HG02798 (cell line): ENCODE measurements around the gene MLYCD.

ENCODE experiments used
- ATAC-seq: cut with Tn5 transposase; IDR thresholded peaks from one replicate; pipeline ENCODE4 v1.9.1; 2021; ENCODE audit warnings: mild to moderate bottlenecking; ENCODE audit not compliant: unreplicated experiment, poor library complexity

MLYCD gene

GRCh38 chr16:83952940-83953795, 54.3 kb downstream of the MLYCD start, which contains the start of gene OSGIN1:
TSS of gene OSGIN1 (plus strand) at chr16:83953240. CDS start at chr16:83957672, 4,432 bp downstream.
- ATAC-seq = peak; percentile 79

DNA sequence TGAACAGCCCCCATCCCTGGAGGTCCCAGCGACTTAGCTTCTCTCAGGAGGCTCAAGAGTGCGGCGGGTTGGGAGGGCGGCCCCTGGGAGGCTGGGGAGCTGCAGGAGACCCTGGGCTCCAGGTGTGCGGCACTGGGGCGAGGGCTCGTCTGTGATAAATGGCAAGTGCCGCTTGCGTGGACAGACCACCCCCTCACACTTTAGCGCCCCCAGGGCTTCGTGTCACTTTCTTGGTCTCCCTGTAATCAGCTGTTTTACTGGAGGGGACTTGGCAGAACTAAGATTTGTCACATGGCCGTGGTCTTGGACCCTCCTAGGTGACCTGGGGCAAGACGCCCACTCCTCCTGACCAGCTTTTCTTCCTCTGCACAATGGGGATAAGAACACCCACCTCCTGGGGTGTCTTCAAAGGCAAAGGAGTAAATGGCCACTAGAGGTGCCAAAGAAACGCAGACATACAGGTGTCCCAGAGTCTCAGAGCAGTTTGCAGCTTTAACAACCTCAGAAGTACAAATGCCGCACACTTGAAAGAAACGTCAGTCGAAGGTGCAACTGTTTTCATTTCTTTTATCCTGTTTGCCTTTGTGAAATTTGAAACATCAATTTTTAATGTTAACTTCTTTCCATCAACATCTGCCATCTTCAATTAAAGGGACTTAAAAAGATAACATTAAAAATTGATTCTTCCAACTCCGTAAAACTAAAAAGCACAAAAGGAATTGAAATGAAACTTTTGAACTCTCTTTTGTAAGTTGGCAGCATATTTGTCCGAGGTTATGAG, 55.1 kb downstream of the MLYCD start:
- ATAC-seq = no peak

GRCh38 chr16:83954577-83955016, 55.7 kb downstream of the MLYCD start:
- ATAC-seq = no peak

DNA sequence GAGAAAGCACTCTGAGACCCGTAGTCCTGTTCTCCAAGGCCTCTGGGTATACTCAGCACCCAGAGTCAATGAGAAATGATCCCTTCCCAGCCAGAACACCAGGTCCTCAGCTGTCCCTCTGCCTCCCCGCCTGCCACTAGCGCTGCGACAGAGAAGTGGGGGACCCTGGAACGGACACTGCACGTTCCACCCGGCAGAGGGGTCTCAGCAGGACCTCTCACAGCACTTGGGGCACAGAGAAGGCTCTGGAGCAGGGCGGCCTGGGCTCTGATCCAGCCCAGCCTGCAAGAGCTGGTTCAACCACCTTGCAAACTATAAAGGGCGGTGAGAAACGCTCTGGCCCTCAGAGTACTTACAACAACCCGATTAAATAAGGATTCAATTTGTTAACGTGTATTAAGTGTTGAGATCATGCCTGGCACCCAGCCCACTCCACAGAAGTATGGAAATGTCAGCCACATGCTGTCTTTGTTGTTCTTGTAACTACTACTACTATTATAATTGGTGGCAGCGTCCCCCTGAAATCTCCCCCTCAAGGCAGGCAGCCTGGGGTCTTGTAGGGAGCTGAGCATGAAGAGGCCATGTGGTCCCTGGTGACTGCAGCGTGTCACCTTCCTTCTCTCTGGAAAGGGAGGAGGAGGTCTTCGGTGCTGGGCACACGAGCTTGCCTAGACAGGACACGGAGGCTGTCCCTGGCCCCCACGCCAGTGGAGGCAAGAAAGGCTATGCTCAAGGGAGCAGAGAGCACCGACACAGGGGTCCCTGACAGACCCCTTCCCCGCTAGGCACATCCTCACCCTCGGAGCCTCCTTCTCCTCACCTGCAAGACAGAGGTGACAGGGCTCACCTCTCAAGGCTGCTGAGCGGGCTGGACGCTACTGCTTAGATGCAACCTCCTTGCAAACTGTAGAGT, 56.6 kb downstream of the MLYCD start:
- no peak for ATAC-seq

GRCh38 chr16:83956336-83957289, 57.7 kb downstream of the MLYCD start:
- ATAC-seq = peak; percentile 54

DNA sequence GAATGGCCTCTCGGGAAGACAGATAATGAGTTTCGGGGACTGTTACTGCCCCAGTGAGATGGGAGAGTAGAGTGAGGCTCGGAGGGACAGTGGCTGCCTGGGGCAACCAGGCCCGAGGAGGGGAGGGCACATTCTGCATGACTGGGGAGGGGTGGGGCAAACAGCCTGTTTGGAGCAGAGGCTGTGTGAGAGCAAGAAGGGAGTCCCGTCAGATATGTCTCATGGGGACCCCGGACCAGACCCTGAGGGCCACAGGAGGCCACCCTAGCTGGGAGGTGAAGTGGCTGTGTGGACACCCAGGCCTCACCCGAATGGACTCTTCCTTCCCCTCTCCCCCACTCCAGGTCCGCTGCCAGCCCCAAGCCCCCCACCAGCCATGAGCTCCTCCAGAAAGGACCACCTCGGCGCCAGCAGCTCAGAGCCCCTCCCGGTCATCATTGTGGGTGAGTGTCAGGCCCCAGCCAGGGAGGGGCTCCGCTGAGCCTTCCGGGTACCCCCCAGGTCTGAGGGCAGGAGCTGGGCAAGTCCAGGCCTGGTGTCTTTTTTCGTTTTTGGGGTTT, 58.5 kb downstream of the MLYCD start:
- no peak for ATAC-seq

GRCh38 chr16:83958137-83958845, 59.4 kb downstream of the MLYCD start:
- ATAC-seq = no peak

GRCh38 chr16:83958846-83959565, 60.1 kb downstream of the MLYCD start:
- no peak for ATAC-seq

GRCh38 chr16:83959656-83960434, 60.9 kb downstream of the MLYCD start:
- no peak for ATAC-seq

DNA sequence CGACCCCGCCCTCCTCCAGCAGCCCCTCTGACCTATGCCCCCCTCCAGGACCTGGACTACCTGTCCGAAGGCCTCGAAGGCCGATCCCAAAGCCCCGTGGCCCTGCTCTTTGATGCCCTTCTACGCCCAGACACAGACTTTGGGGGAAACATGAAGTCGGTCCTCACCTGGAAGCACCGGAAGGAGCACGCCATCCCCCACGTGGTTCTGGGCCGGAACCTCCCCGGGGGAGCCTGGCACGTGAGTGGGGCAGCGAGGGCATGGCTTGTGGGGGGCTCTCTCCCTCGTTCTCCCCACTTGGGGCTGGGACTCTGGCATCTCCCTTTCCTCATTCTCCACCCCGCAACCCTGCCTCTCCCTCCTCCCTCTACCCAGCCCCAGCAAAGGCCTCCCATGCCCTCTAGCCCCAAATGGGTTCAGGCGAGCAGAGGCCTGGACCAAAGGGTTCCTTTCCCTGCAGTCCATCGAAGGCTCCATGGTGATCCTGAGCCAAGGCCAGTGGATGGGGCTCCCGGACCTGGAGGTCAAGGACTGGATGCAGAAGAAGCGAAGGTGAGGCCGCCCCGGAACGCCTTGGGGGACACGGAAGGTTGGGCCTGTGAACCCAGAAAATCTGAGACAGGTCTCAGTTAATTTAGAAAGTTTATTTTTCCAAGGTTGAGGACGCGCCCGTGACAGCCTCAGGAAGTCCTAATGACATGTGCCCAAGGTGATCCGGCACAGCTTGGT, 61.8 kb downstream of the MLYCD start:
- ATAC-seq = no peak

- no peak for ATAC-seq
These were observed 62.7 kb downstream of the MLYCD start for GRCh38 chr16:83961591-83961990.

DNA sequence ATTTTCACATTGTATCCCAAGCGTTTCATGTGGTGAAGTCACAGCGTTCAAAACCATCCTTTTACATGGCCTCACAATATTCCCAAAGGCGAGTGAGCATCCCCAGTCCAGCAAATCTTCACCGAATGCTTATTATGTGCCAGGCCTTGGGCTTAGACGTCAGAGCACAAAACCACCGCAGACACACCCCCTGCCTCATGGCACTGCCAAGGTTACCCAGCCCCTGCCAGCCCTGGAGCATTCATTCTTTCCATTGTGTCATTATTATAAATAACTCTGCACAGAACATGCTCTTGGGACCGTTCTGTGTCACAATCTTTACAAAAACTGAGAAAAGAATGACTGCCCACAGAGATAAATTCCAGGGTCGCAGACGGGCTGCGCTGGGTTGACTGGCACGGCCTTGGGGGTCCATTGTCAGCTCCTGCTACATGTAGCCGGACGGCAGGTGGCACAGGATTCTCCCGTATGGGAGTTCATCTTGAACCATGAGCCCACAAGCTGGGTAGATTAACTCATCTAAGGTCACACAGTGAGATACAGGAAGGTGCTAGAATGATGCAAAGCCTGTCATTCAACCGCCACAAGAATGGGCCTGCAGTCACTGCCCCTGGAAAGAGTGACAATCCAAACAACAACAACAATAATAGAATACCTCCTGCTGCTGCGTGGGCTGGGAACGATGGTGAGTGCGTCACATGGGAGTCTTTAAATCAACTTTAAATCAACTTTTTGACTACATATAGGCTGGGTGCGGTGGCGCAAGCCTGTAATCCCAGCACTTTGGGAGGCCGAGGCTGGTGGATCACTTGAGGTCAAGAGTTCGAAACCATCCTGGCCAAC, 64.6 kb downstream of the MLYCD start:
- ATAC-seq = no peak

- ATAC-seq = no peak
These were observed 65.9 kb downstream of the MLYCD start for GRCh38 chr16:83964684-83965443.

DNA sequence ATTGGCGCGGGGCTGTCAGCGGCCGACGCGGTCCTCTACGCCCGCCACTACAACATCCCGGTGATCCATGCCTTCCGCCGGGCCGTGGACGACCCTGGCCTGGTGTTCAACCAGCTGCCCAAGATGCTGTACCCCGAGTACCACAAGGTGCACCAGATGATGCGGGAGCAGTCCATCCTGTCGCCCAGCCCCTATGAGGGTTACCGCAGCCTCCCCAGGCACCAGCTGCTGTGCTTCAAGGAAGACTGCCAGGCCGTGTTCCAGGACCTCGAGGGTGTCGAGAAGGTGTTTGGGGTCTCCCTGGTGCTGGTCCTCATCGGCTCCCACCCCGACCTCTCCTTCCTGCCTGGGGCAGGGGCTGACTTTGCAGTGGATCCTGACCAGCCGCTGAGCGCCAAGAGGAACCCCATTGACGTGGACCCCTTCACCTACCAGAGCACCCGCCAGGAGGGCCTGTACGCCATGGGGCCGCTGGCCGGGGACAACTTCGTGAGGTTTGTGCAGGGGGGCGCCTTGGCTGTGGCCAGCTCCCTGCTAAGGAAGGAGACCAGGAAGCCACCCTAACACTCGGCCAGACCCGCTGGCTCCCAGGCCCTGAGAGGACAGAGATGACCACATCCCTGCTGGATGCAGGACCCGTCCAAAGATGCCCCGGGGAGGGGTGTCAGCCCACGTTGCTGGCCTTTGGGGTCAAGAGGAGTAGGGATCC, 66.7 kb downstream of the MLYCD start:
- ATAC-seq = no peak
